Fibroblast of lung (primary cell): ENCODE data around the gene ICOSLG. TPM values are rescaled to one million over a fixed set of nuclear protein-coding genes. Genes with fewer than 3 reads are reported as not detected.
"Not testable (repeated sequence)": the region's sequence is repeated elsewhere in the genome, so short reads cannot be mapped to it uniquely, and the experiment has no call there.

Experiments used
- DNase-seq, 2 donors: peaks; one replicate each; pipeline versions ENCODE4 v3.0.0 to v3.0.0-alpha.2; 2010; ENCODE audit warnings: low read depth in 2 of 2
- H2AFZ ChIP-seq: 2 replicates; pipeline ENCODE4 v1.5.1; 2012; ENCODE audit warnings: low read length, control low read depth, inconsistent platforms
- H3K27ac ChIP-seq: 2 replicates; pipeline ENCODE4 v1.5.1; 2011; ENCODE audit warnings: low read length, control low read depth; ENCODE audit not compliant: insufficient read depth
- H3K27me3 ChIP-seq: 2 replicates; pipeline ENCODE4 v1.5.1; 2011; ENCODE audit warnings: mild to moderate bottlenecking, low read length; ENCODE audit not compliant: control insufficient read depth, insufficient read depth
- H3K36me3 ChIP-seq: 2 replicates; pipeline ENCODE4 v1.5.1; 2011; ENCODE audit warnings: low read length; ENCODE audit not compliant: control insufficient read depth, insufficient read depth
- H3K4me1 ChIP-seq: 2 replicates; pipeline ENCODE4 v1.5.1; 2011; ENCODE audit warnings: low read length; ENCODE audit not compliant: control insufficient read depth, insufficient read depth; ENCODE audit errors: extremely low read depth
- H3K4me2 ChIP-seq: 2 replicates; pipeline ENCODE4 v1.5.1; 2011; ENCODE audit warnings: low read length, control low read depth; ENCODE audit not compliant: insufficient read depth; ENCODE audit errors: extremely low read depth
- H3K4me3 ChIP-seq, 4 experiments: fragments of 200-600 bp in 1 of 4; sonication (generic) in 1 of 4; replicated peaks in 1 of 4; 2 replicates each; pipeline ENCODE4 v1.5.1; 2011 to 2016; ENCODE audit warnings: low read length in 4 of 4, low read depth in 3 of 4, mild to moderate bottlenecking in 3 of 4, control low read depth in 2 of 4, inconsistent platforms in 1 of 4, mixed read lengths in 1 of 4; ENCODE audit not compliant: insufficient read depth in 1 of 4; ENCODE audit errors: control extremely low read depth in 1 of 4
- H3K79me2 ChIP-seq: 2 replicates; pipeline ENCODE4 v1.5.1; 2012; ENCODE audit warnings: mild to moderate bottlenecking, low read length, inconsistent platforms; ENCODE audit not compliant: control insufficient read depth, insufficient read depth
- H3K9ac ChIP-seq: 2 replicates; pipeline ENCODE4 v1.5.1; 2011; ENCODE audit warnings: mild to moderate bottlenecking, low read length, control low read depth; ENCODE audit not compliant: insufficient read depth
- H3K9me3 ChIP-seq: 2 replicates; pipeline ENCODE4 v1.5.1; 2012; ENCODE audit warnings: low read depth, low read length; ENCODE audit not compliant: control insufficient read depth, insufficient read depth
- H4K20me1 ChIP-seq: 2 replicates; pipeline ENCODE4 v1.5.1; 2011; ENCODE audit warnings: low read length; ENCODE audit not compliant: control insufficient read depth, insufficient read depth; ENCODE audit errors: extremely low read depth
- EZH2 ChIP-seq: IDR thresholded peaks from 2 replicates; pipeline ENCODE4 v1.5.1; 2012; ENCODE audit warnings: low read length, control low read depth, mild to moderate bottlenecking; ENCODE audit errors: missing control alignments
- polyA minus RNA-seq: library from RNA; depleted of rRNA, polyadenylated mRNA; stranded (reverse); fragments of >200 nt; gene quantifications from 2 replicates; pipeline ENCODE4 v1.2.3, GENCODE V29; 2011; ENCODE audit warnings: low replicate concordance
- polyA plus RNA-seq, 2 donors: library from polyadenylated mRNA; depleted of rRNA in 1 of 2; stranded (reverse) in 1 of 2; unstranded in 1 of 2; fragments of >200 nt; gene quantifications; 2 replicates each; pipeline ENCODE4 v1.2.1, GENCODE V29; 2011 to 2012; ENCODE audit warnings: missing spikeins in 1 of 2
- total RNA-seq: library from RNA; depleted of rRNA; stranded (reverse); fragments of >200 nt; gene quantifications from 2 replicates; pipeline ENCODE4 v1.2.1, GENCODE V29; 2014
- TF ChIP-seq, protein P1 (sequence below), 2 donors: IDR thresholded peaks in 1 of 2; conservative IDR thresholded peaks in 1 of 2; 1 replicate in 1 of 2; 2 replicates in 1 of 2; pipeline ENCODE4 v1.5.1; 2011 to 2012; ENCODE audit warnings: low read length in 2 of 2, control low read depth in 1 of 2, inconsistent platforms in 1 of 2, low read depth in 1 of 2, mild to moderate bottlenecking in 1 of 2

Gene ICOSLG, protein sequence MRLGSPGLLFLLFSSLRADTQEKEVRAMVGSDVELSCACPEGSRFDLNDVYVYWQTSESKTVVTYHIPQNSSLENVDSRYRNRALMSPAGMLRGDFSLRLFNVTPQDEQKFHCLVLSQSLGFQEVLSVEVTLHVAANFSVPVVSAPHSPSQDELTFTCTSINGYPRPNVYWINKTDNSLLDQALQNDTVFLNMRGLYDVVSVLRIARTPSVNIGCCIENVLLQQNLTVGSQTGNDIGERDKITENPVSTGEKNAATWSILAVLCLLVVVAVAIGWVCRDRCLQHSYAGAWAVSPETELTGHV
- total RNA-seq (under 0.01 TPM in 2 replicates), polyA plus RNA-seq (0.05 TPM in 1 of 2 replicates, not detected in the other), polyA minus RNA-seq (0.24 TPM in 1 of 2 replicates, not detected in the other)
- 0.05 TPM in 1 of 2 replicates, not detected in the other for polyA plus RNA-seq (2012)

DNA sequence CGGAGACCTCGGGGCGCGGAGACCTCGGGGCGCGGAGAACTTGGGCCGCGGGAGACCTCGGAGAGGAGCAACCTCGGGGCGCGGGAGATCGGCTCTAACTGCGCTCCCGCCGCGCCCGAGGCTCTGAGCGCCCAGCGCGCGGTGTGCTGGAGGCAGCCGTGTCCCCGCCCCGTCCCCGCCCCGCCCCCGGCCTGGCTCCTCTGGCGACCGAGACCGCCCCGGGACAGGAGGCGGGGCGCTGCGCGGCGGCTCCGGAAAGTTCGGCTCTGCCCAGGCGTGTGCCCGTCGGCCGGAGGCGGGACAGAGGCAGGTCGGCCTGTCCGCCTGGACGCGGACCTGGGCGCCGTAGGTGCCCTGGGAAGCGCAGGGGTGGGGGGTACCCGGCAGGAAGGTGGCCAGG, at the start of gene ICOSLG:
Gene ICOSLG (minus strand): TSS at position 102 of the 400 bp plus-strand sequence. CDS start 126 bp downstream, outside the sequence.
- not testable (repeated sequence) for H3K9ac ChIP-seq, H2AFZ ChIP-seq, H3K4me3 ChIP-seq, H3K36me3 ChIP-seq, H3K4me1 ChIP-seq, H4K20me1 ChIP-seq, H3K27me3 ChIP-seq, H3K4me2 ChIP-seq, DNase-seq, H3K27ac ChIP-seq, H3K79me2 ChIP-seq, H3K9me3 ChIP-seq

DNA sequence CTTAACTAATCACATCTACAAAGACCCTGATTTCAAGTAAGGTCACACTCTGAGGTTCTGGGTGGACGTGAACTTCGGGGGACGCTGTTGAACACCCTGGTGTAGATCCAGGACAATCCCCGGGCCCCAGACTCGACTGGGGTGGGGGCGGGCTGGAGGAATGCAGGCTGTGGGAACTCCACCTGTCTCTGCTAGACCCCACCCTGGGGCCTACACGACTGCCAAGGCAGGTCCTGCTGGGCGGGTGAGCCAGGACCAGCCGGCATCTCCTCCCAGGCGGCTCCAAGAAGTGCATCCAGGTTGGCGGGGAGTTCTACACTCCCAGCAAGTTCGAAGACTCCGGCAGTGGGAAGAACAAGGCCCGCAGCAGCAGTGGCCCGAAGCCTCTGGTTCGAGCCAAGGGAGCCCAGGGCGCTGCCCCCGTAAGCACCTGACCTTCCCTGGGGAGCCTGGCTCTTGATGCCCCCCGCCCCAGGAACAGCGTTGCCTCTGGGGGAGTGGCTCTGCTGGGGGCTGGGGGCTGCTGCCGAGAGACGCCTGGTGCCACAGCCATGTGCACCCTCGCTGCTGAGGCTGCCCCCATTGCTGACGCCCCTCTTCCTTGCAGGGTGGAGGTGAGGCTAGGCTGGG, 48.8 kb upstream of the ICOSLG start:
- Histone ChIP-seq H3K4me2 (no peak overlapping the region), H3K79me2 (no peaks in the 10 kb centered on the region), H4K20me1 (no peaks in the 10 kb centered on the region), H3K27ac (no peak overlapping the region), H3K9me3 (no peaks in the 10 kb centered on the region), H2AFZ (no peak overlapping the region), H3K4me1 (no peaks in the 10 kb centered on the region), H3K9ac (no peak overlapping the region), H3K27me3 (no peaks in the 10 kb centered on the region), H3K36me3 (no peaks in the 10 kb centered on the region), H3K4me3 (no peak overlapping the region)
- TF ChIP-seq EZH2: no peak
- TF ChIP-seq, protein P1, sequence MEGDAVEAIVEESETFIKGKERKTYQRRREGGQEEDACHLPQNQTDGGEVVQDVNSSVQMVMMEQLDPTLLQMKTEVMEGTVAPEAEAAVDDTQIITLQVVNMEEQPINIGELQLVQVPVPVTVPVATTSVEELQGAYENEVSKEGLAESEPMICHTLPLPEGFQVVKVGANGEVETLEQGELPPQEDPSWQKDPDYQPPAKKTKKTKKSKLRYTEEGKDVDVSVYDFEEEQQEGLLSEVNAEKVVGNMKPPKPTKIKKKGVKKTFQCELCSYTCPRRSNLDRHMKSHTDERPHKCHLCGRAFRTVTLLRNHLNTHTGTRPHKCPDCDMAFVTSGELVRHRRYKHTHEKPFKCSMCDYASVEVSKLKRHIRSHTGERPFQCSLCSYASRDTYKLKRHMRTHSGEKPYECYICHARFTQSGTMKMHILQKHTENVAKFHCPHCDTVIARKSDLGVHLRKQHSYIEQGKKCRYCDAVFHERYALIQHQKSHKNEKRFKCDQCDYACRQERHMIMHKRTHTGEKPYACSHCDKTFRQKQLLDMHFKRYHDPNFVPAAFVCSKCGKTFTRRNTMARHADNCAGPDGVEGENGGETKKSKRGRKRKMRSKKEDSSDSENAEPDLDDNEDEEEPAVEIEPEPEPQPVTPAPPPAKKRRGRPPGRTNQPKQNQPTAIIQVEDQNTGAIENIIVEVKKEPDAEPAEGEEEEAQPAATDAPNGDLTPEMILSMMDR (conservative IDR thresholded peaks at IDR 0.05 in 1 of 2, IDR thresholded peaks at IDR 0.05 in 1 of 2; ENCODE audit: low read depth in 1 of 2, low read length in 2 of 2): no peak
- no peak for DNase-seq

DNA sequence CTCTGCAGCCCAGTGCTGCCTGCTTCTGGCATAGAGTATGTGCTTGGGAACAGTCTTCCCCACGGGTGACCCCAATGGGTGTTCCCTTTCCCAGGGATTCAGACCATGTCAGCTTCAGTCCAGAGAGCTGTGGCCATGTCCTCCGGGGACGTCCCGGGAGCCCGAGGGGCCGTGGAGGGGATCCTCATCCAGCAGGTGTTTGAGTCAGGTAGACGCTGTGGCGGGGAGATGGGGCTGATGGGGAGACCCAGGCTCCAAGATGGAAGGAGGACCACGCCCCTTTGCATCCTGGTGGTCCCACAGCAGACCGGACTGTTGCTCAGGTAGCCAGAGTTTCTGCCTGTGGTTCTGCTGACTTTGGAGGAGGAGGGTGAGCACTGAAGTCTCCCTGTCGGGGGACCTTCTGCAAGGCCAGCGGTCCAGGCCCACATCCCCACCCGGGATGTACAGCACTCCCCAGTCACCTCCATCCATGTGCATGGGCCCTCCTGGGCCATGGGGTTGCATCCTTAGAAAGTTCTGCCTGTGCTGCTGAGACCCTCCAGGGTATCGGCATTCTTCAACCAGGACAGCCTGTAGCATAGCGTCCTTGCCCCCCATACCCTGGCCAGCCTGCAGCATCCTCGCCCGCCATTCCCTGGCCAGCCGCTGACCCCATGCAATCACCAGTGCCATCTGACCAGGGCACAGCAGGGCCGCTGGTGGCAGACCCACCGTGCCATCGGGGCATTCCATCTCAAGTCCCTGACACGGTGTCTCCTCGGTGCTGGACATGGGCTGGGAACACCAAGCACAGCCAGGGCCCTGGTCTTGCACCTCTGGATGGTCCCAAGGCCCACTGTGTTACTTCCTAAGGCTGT, 47.7 kb upstream of the ICOSLG start:
- Histone ChIP-seq H3K27me3 (no peaks in the 10 kb centered on the region), H4K20me1 (no peaks in the 10 kb centered on the region), H3K36me3 (no peaks in the 10 kb centered on the region), H3K9ac (no peak overlapping the region), H3K4me2 (no peak overlapping the region), H3K27ac (no peak overlapping the region), H3K4me3 (no peak overlapping the region), H2AFZ (no peak overlapping the region), H3K79me2 (no peaks in the 10 kb centered on the region), H3K9me3 (no peaks in the 10 kb centered on the region), H3K4me1 (no peaks in the 10 kb centered on the region)
- no peak for TF ChIP-seq EZH2
- TF ChIP-seq, protein P1 (conservative IDR thresholded peaks at IDR 0.05 in 1 of 2, IDR thresholded peaks at IDR 0.05 in 1 of 2; ENCODE audit: low read depth in 1 of 2, low read length in 2 of 2): no peak
- no peak for DNase-seq
